ENCODE data around the gene SHF. TPM values are rescaled to one million over a fixed set of nuclear protein-coding genes. Genes with fewer than 3 reads are reported as not detected.

Gene SHF
- total RNA-seq, 1 experiment from 2014 or later: 21.7 TPM

- Histone ChIP-seq H2AFZ (ENCODE audit: low read length) (no peak overlapping the region), H3K9ac (ENCODE audit: extremely low read depth, insufficient read length, low read length) (no peak overlapping the region)
These were observed 17.4 kb upstream of the SHF start for GRCh38 chr15:45205192-45205591.

More at GRCh38 chr15:45205192-45205591, 17.4 kb upstream of the SHF start:
- no peak overlapping the region for H3K4me3 Mint-ChIP-seq
- H2BK120ac ChIP-seq (ENCODE audit: low read depth, low read length, poor library complexity, severe bottlenecking): no peak overlapping the region
- no peak overlapping the region for H3K18ac ChIP-seq (ENCODE audit: insufficient read length, low read depth, low read length)
- no peaks in the 10 kb centered on the region for H3K36me3 Mint-ChIP-seq (ENCODE audit: insufficient read depth in 1 of 3, low read depth in 3 of 3)
- H2BK15ac ChIP-seq (ENCODE audit: low read depth, low read length): no peak overlapping the region
- no peak overlapping the region for H3K14ac ChIP-seq (ENCODE audit: insufficient read depth, low read length)
- TF ChIP-seq CTCF (conservative IDR thresholded peaks at IDR 0.05): peak; percentile 92
- peaks cover under 1% of the 10 kb centered on the region for H3K23me2 ChIP-seq (ENCODE audit: insufficient read length, low read depth, low read length, poor library complexity, severe bottlenecking)
- no peak overlapping the region for H4K91ac ChIP-seq (ENCODE audit: insufficient read length, low read depth, low read length)
- H3K4me1 ChIP-seq (ENCODE audit: insufficient read depth, low read length): no peaks in the 10 kb centered on the region
- no peaks in the 10 kb centered on the region for H3K79me1 ChIP-seq (ENCODE audit: insufficient read depth, low read depth, low read length, poor library complexity, severe bottlenecking)
- no peak overlapping the region for H3K27ac Mint-ChIP-seq
- H3K23ac ChIP-seq (ENCODE audit: insufficient read length, low read depth, low read length): no peak overlapping the region
- H3T11ph ChIP-seq (ENCODE audit: low read length): no peak overlapping the region
- no peaks in the 10 kb centered on the region for H3K27me3 ChIP-seq (ENCODE audit: insufficient read depth, low read length)
- no peak overlapping the region for H2BK12ac ChIP-seq (ENCODE audit: insufficient read length, low read depth, low read length)
- peak; percentile 76 for DNase-seq
- H3K79me2 ChIP-seq (ENCODE audit: insufficient read depth, low read length): no peaks in the 10 kb centered on the region
- no peaks in the 10 kb centered on the region for H3K9me3 ChIP-seq (ENCODE audit: control insufficient read depth, low read depth, low read length)
- H4K5ac ChIP-seq (ENCODE audit: insufficient read length, low read depth, low read length): no peak overlapping the region
- H2BK5ac ChIP-seq (ENCODE audit: insufficient read length, low read length): no peak overlapping the region
- no peak overlapping the region for H3K56ac ChIP-seq (ENCODE audit: insufficient read length, low read depth, low read length)
- H2BK20ac ChIP-seq (ENCODE audit: low read depth, low read length, poor library complexity, severe bottlenecking): no peak overlapping the region
- H3K9me3 Mint-ChIP-seq: peaks cover 0 to 4% of the 10 kb centered on the region in 2 experiments; a peak in 2 of 5 replicates
- H3K4me1 Mint-ChIP-seq: peaks cover 7 to 8% of the 10 kb centered on the region in 2 experiments
- H4K20me1 ChIP-seq (ENCODE audit: control insufficient read depth, insufficient read depth, insufficient read length): no peaks in the 10 kb centered on the region
- peaks cover 18% of the 10 kb centered on the region for H3K27me3 Mint-ChIP-seq (ENCODE audit: low read depth)
- no CpG with 5 or more reads among the region's 2 CpGs for WGBS (ENCODE audit: extremely low coverage, insufficient read length, low lambda C conversion rate)
- no peak overlapping the region for H3K27ac ChIP-seq (ENCODE audit: insufficient read length, low read depth, low read length)
- H2AK5ac ChIP-seq (ENCODE audit: insufficient read length, low read length): no peak overlapping the region
- no peak overlapping the region for H3K4ac ChIP-seq (ENCODE audit: low read depth, low read length)
- H3K4me2 ChIP-seq (ENCODE audit: insufficient read depth, insufficient read length, low read length): no peak overlapping the region
- no peak overlapping the region for H4K8ac ChIP-seq (replicated peaks; ENCODE audit: insufficient read length, low read depth, low read length)
